ENCODE measurements around the gene PRXL2A.

Gene PRXL2A

GRCh38 chr10:80444646-80445319 is 36.4 kb downstream of the PRXL2A start:
- peak; percentile 63 for DNase-seq (ENCODE audit: extremely low read depth, low read depth)
- peak; percentile 88 for TF ChIP-seq CTCF (IDR thresholded peaks at IDR 0.05; ENCODE audit: low read depth, low read length)

GRCh38 chr10:80447436-80448190 is 39.3 kb downstream of the PRXL2A start:
- no peak for TF ChIP-seq CTCF (IDR thresholded peaks at IDR 0.05; ENCODE audit: low read depth, low read length)
- DNase-seq (ENCODE audit: extremely low read depth, low read depth): no peak

- DNase-seq (ENCODE audit: extremely low read depth, low read depth): no peak
- no peak for TF ChIP-seq CTCF (IDR thresholded peaks at IDR 0.05; ENCODE audit: low read depth, low read length)
Measured at GRCh38 chr10:80448209-80448942, 40.0 kb downstream of the PRXL2A start.

- DNase-seq (ENCODE audit: extremely low read depth, low read depth): no peak
- TF ChIP-seq CTCF (IDR thresholded peaks at IDR 0.05; ENCODE audit: low read depth, low read length): no peak
Measured at GRCh38 chr10:80449520-80449919, 41.2 kb downstream of the PRXL2A start.

GRCh38 chr10:80451132-80451531 is 42.8 kb downstream of the PRXL2A start:
- no peak for TF ChIP-seq CTCF (IDR thresholded peaks at IDR 0.05; ENCODE audit: low read depth, low read length)
- DNase-seq (ENCODE audit: extremely low read depth, low read depth): no peak

GRCh38 chr10:80452069-80452468 is 43.7 kb downstream of the PRXL2A start:
- DNase-seq (ENCODE audit: extremely low read depth, low read depth): no peak
- no peak for TF ChIP-seq CTCF (IDR thresholded peaks at IDR 0.05; ENCODE audit: low read depth, low read length)

GRCh38 chr10:80452640-80453039 is 44.3 kb downstream of the PRXL2A start:
- no peak for DNase-seq (ENCODE audit: extremely low read depth, low read depth)
- no peak for TF ChIP-seq CTCF (IDR thresholded peaks at IDR 0.05; ENCODE audit: low read depth, low read length)
